Prostate gland (tissue), 2 donors: Measurements from ENCODE around the gene TSPAN12. TPM values are rescaled to one million over a fixed set of nuclear protein-coding genes. Genes with fewer than 3 reads are reported as not detected.

Source experiments
- DNase-seq: peaks from one replicate; pipeline ENCODE4 v3.0.0-alpha.2; 2019; ENCODE audit warnings: low spot score
- H3K27ac ChIP-seq, 2 donors: fragments of 200-600 bp; sonication (generic); 2 replicates each; pipeline ENCODE4 v1.5.1; 2017 to 2019
- H3K27me3 ChIP-seq: fragments of 200-600 bp; sonication (generic); replicated peaks from 2 replicates; pipeline ENCODE4 v1.5.1; 2019; ENCODE audit not compliant: insufficient read depth
- H3K36me3 ChIP-seq, 2 donors: fragments of 200-600 bp; sonication (generic); 1 replicate in 1 of 2; 2 replicates in 1 of 2; pipeline versions ENCODE4 v1.5.1 to v1.8.1; 2017 to 2019
- H3K4me1 ChIP-seq: fragments of 200-600 bp; sonication (generic); replicated peaks from 2 replicates; pipeline ENCODE4 v1.5.1; 2019
- H3K4me3 ChIP-seq, 2 donors: fragments of 200-600 bp; sonication (generic); 2 replicates each; pipeline ENCODE4 v1.5.1; 2017 to 2019
- H3K9me3 ChIP-seq: fragments of 200-600 bp; sonication (generic); 2 replicates; pipeline ENCODE4 v1.5.1; 2017
- CTCF ChIP-seq, 4 experiments: fragments of 200-600 bp in 2 of 4; fragments of 450-650 bp in 2 of 4; sonication (generic) in 2 of 4; IDR thresholded peaks; 1 replicate in 3 of 4; 2 replicates in 1 of 4; pipeline ENCODE4 v1.5.1; 2016 to 2019; ENCODE audit warnings: antibody characterized with exemption in 4 of 4, mild to moderate bottlenecking in 2 of 4, moderate library complexity in 2 of 4
- POLR2A ChIP-seq: fragments of 450-650 bp; IDR thresholded peaks from one replicate; pipeline ENCODE4 v1.6.1; 2016; ENCODE audit warnings: antibody characterized with exemption, mild to moderate bottlenecking
- POLR2AphosphoS5 ChIP-seq: sonication (generic); formaldehyde crosslinking; IDR thresholded peaks from one replicate; pipeline ENCODE4 v1.6.1; 2017; ENCODE audit warnings: antibody characterized with exemption
- WGBS: methylation state at CpG from one replicate; pipeline ENCODE4 v1.1.5; 2018; 5-methylcytosine and 5-hydroxymethylcytosine counted together
- intact Hi-C: fragments of 100-400 bp; cut with DNase I; formaldehyde crosslinking; loops from one replicate; pipeline ENCODE4 v1.14.2; 2022
- total RNA-seq, 2 donors: library from RNA; depleted of rRNA; stranded (reverse); fragments of >200 nt; gene quantifications; one replicate each; pipeline ENCODE4 v1.1.0, GENCODE V29; 2016

The TSPAN12 gene
- total RNA-seq, 2 donors from 2014 or later: 14.5 to 16.2 TPM

- Histone ChIP-seq H3K9me3 (no peaks in the 10 kb centered on the region), H3K4me1 (no peaks in the 10 kb centered on the region), H3K27me3 (no peaks in the 10 kb centered on the region), H3K27ac (no peak overlapping the region), H3K36me3 (no peaks in the 10 kb centered on the region), H3K4me3 (no peak overlapping the region)
- 37% methylated on average over 2 of the region's 2 CpGs for WGBS
- DNase-seq: no peak
- intact Hi-C loops: no loop called here
- TF ChIP-seq POLR2A: no peak
- no peak for TF ChIP-seq CTCF (IDR thresholded peaks at IDR 0.05)
- TF ChIP-seq POLR2AphosphoS5: no peak
Measured at GRCh38 chr7:120876922-120877321, 19.0 kb upstream of the TSPAN12 start.

DNA sequence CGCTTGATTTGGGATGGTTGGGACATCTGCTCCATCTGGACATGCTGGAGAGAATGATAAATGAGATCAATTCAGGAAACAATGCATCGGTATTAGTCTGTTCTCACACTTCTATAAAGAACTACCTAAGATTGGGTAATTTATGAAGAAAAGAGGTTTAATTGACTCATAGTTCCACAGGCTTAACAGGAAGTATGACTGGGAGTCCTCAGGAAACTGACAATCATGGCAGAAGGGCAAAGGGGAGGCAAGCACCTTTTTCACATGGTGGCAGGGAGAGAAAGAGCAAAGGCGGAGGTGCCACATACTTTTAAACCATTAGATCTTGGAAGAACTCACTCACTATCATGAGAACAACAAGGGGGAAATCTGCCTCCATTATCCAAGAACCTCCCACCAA, 16.8 kb upstream of the TSPAN12 start:
- WGBS: 99% methylated on average over 3 of the region's 3 CpGs
- Histone ChIP-seq H3K4me3 (no peak overlapping the region), H3K4me1 (no peaks in the 10 kb centered on the region), H3K27me3 (no peaks in the 10 kb centered on the region), H3K9me3 (no peaks in the 10 kb centered on the region), H3K27ac (no peak overlapping the region), H3K36me3 (no peaks in the 10 kb centered on the region)
- intact Hi-C loops: no loop called here
- no peak for TF ChIP-seq POLR2A
- no peak for TF ChIP-seq CTCF (IDR thresholded peaks at IDR 0.05)
- no peak for TF ChIP-seq POLR2AphosphoS5
- no peak for DNase-seq

GRCh38 chr7:120874016-120874415, 16.1 kb upstream of the TSPAN12 start:
- 94% methylated on average over 1 of the region's 1 CpG for WGBS

GRCh38 chr7:120873401-120873800, 15.5 kb upstream of the TSPAN12 start:
- 83% methylated on average over 4 of the region's 4 CpGs for WGBS
- Histone ChIP-seq H3K27ac (no peak overlapping the region), H3K9me3 (no peaks in the 10 kb centered on the region), H3K27me3 (no peaks in the 10 kb centered on the region), H3K4me3 (no peak overlapping the region), H3K4me1 (no peaks in the 10 kb centered on the region), H3K36me3 (no peaks in the 10 kb centered on the region)
- no peak for DNase-seq
- TF ChIP-seq POLR2A (no peak), CTCF (IDR thresholded peaks at IDR 0.05) (no peak), POLR2AphosphoS5 (no peak)
- intact Hi-C loops: no loop called here

More at GRCh38 chr7:120874016-120874415, 16.1 kb upstream of the TSPAN12 start:
- no peaks in the 10 kb centered on the region for H3K9me3 ChIP-seq
- H3K4me3 ChIP-seq: no peak overlapping the region
- no peak overlapping the region for H3K27ac ChIP-seq
- no peaks in the 10 kb centered on the region for H3K27me3 ChIP-seq
- intact Hi-C loops: no loop called here
- no peak for TF ChIP-seq POLR2AphosphoS5
- TF ChIP-seq POLR2A: no peak
- TF ChIP-seq CTCF (IDR thresholded peaks at IDR 0.05): no peak
- H3K4me1 ChIP-seq: no peaks in the 10 kb centered on the region
- no peaks in the 10 kb centered on the region for H3K36me3 ChIP-seq
- DNase-seq: no peak

DNA sequence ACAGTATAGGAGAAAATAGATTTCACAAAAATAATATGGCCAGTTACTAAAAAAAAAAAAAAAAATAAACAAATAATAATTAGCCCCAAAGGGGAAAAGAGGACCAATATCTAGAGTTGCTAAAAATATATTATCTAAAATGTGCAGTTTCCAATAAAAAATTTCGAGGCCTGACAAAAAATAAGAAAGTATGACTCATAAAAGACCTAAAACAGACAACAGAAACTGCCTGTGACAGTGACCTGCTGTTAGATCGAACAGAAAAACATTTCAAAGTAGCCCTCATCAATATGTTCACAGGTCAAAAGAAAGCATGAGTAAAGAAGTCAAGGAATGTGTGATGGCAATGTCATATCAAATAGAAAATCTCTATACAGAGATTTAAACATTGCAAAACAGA, 11.8 kb upstream of the TSPAN12 start:
- Histone ChIP-seq H3K4me3 (no peak overlapping the region), H3K9me3 (no peaks in the 10 kb centered on the region), H3K27me3 (no peaks in the 10 kb centered on the region), H3K4me1 (no peaks in the 10 kb centered on the region), H3K27ac (no peak overlapping the region), H3K36me3 (no peaks in the 10 kb centered on the region)
- intact Hi-C loops: no loop called here
- WGBS: 80% methylated on average over 2 of the region's 2 CpGs
- TF ChIP-seq POLR2AphosphoS5 (no peak), POLR2A (no peak), CTCF (IDR thresholded peaks at IDR 0.05) (no peak)
- DNase-seq: no peak
